ENCODE results near the gene NDUFV1. TPM values are rescaled to one million over a fixed set of nuclear protein-coding genes. Genes with fewer than 3 reads are reported as not detected.
"Not testable (repeated sequence)": the region's sequence is repeated elsewhere in the genome, so short reads cannot be mapped to it uniquely, and the experiment has no call there.

The NDUFV1 gene
- total RNA-seq, 1 donor from 2014 or later: 111 TPM

- DNase-seq (ENCODE audit: low spot score): no peak
Observed at GRCh38 chr11:67585911-67586310, 20.8 kb upstream of the NDUFV1 start.

GRCh38 chr11:67586568-67587250, 20.0 kb upstream of the NDUFV1 start:
- DNase-seq (ENCODE audit: low spot score): no peak

- no peak for DNase-seq (ENCODE audit: low spot score)
Observed at GRCh38 chr11:67588136-67588503, 18.6 kb upstream of the NDUFV1 start.

GRCh38 chr11:67588899-67589415, 17.8 kb upstream of the NDUFV1 start:
- not testable (repeated sequence) for DNase-seq (ENCODE audit: low spot score)

GRCh38 chr11:67592880-67593564, 13.7 kb upstream of the NDUFV1 start:
- DNase-seq (ENCODE audit: low spot score): no peak

- DNase-seq (ENCODE audit: low spot score): no peak
Observed at GRCh38 chr11:67593565-67593905, 13.2 kb upstream of the NDUFV1 start.

GRCh38 chr11:67594480-67594879, 12.3 kb upstream of the NDUFV1 start:
- DNase-seq (ENCODE audit: low spot score): no peak

- no peak for DNase-seq (ENCODE audit: low spot score)
Observed at GRCh38 chr11:67596753-67597300, 9.9 kb upstream of the NDUFV1 start.

GRCh38 chr11:67597458-67597857, 9.3 kb upstream of the NDUFV1 start:
- DNase-seq (ENCODE audit: low spot score): not testable (repeated sequence)

- not testable (repeated sequence) for DNase-seq (ENCODE audit: low spot score)
Observed at GRCh38 chr11:67597963-67598362, 8.8 kb upstream of the NDUFV1 start.

GRCh38 chr11:67599149-67599548, 7.6 kb upstream of the NDUFV1 start:
- DNase-seq (ENCODE audit: low spot score): no peak

- DNase-seq (ENCODE audit: low spot score): no peak
Observed at GRCh38 chr11:67600324-67601029, 6.3 kb upstream of the NDUFV1 start.

- no peak for DNase-seq (ENCODE audit: low spot score)
Observed at GRCh38 chr11:67601098-67601497, 5.6 kb upstream of the NDUFV1 start.

- DNase-seq (ENCODE audit: low spot score): not testable (repeated sequence)
Observed at GRCh38 chr11:67604119-67604518, 2.6 kb upstream of the NDUFV1 start.

- DNase-seq (ENCODE audit: low spot score): peak; percentile 63
Observed at GRCh38 chr11:67604815-67605214, 1.9 kb upstream of the NDUFV1 start.

GRCh38 chr11:67605231-67606011, 1.3 kb upstream of the NDUFV1 start:
- peak; percentile 87 for DNase-seq (ENCODE audit: low spot score)

- peak; percentile 59 for DNase-seq (ENCODE audit: low spot score)
Observed at GRCh38 chr11:67606093-67606491, 644 bp upstream of the NDUFV1 start.

- no peak for DNase-seq (ENCODE audit: low spot score)
Observed at GRCh38 chr11:67607507-67607906, 771 bp downstream of the NDUFV1 start.

- DNase-seq (ENCODE audit: low spot score): no peak
Observed at GRCh38 chr11:67608486-67608885, 1.8 kb downstream of the NDUFV1 start.

GRCh38 chr11:67609316-67609715, 2.6 kb downstream of the NDUFV1 start:
- no peak for DNase-seq (ENCODE audit: low spot score)

GRCh38 chr11:67610302-67610868, 3.6 kb downstream of the NDUFV1 start:
- DNase-seq (ENCODE audit: low spot score): no peak

Data from umbilical cord (tissue), 2 donors.